Middle frontal gyrus (tissue), 1 donor: Measurements from ENCODE around the gene ANKRD33B.

Experiments
- DNase-seq: peaks from one replicate; pipeline ENCODE4 v3.0.0-alpha.2; 2015; ENCODE audit warnings: low spot score; ENCODE audit errors: extremely low spot score

Gene ANKRD33B

DNA sequence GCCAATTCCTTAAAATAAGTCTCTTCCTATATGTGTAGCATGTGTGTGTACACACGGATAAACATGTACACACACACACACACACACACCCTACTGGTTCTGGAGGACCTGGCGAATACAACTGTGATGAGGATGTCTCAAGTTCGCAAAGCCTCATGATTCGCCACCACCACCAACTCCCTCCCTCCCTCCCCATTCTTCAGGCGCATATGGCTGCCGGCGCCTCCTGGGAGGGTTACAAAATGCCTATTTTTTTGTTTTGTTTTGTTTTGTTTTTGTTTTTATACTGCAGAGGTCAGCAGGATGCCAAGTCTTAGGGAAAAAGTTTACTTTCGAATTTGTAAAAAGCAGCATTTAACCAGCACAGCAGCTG is 109.1 kb downstream of the ANKRD33B start:
- DNase-seq, result no peak

DNA sequence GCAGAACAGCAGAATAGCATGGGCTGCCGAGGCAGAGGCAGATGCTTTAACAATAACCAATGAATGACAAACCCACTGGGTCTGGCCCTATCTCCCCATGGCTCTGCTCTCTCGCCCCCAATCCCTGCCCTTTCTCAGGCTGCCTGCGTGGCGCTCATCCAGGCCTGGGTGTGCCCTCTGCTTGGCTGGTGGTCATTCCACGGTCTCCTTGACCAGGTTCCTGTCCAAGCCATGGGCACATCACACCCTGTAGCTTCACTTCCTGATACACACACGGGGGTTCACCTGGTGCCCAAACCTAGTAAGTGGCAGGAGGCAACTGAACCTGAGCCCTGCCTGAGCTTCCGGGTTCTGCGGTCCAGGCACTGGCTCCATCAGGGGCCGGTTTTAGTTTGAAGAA is 109.5 kb downstream of the ANKRD33B start:
- DNase-seq, result no peak

DNA sequence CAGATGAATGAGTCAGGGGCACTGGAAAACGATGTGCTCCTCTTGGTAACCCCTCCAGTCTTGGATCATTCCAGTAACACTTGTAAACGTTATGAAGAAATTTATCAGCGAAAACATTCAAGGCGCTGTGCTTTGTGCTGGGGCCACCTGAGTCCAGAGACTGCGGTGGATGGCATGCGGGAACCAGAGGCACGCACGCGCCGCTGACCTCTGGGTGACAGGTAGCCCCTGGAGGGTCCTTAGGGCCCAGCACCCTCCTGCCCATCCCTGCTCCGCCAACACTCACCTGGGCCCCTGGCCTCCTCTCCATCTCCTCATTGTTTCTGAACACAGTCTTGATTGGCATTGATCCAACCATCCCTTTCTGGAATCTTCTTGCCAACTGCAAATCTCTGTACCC is 110.2 kb downstream of the ANKRD33B start:
- DNase-seq, result no peak

DNA sequence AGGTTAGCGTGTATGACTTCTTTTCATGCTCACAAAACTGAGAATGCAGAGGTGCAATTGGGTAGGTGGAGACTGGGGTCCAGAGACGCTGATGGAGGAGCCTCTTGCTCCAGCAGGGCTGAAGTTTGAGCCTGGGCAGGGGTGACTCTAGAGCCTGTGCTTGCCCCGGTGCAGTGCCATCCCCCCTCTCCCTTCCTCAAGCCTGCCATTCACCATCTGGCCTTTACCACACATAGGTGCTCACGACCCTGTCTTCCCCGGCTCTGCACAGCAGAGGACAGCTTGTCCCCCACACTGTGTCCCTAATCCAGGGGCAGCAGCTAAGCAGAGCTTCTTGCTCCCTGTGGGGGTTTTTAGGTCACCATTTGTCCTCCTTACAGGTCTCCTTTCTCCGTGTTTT is 110.7 kb downstream of the ANKRD33B start:
- no peak for DNase-seq

DNA sequence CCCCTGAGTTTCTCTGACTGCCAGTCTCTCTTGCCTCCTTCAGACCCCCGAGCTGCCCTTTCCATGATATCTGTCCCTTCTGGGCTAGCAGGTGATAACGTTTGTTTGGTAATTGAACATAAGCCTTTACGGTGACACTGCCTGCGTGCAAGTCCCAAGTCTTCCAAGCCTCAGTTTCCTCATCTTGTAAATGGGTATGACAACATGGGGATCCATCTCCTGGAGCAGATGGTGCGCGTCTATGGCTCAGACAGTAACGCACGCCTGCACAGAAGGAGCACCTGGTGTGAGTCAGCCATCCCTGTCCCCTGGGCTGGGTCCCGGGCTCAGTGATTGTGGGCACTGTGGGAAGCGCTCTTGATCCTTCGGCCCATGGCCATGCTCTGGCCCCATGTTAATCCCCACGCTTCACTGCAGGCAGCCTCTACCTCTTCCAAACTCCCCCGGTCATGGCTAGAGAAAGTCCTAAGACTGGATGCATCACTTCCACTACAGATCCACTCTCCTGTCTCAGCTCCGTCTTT is 111.4 kb downstream of the ANKRD33B start:
- no peak for DNase-seq

DNA sequence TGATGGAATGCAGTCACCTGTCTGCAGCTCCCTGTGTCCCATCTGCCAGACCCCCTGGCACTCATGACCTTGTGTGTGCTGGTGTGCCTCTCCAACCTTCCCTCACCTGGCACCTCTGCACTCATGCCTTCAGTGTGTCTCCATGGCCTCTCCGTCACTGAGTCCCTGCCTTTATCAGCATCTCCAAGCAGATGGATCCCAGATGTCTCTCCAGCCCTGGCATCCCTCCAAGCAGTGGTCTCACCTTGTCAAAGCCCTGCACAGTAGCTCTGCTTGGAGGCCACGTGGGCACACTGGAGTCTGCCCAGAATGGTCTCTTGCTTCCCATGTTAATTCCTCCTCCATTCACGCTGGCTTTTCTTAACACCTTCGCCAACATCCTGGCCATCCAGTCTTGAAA is 112.4 kb downstream of the ANKRD33B start:
- DNase-seq, result no peak

DNA sequence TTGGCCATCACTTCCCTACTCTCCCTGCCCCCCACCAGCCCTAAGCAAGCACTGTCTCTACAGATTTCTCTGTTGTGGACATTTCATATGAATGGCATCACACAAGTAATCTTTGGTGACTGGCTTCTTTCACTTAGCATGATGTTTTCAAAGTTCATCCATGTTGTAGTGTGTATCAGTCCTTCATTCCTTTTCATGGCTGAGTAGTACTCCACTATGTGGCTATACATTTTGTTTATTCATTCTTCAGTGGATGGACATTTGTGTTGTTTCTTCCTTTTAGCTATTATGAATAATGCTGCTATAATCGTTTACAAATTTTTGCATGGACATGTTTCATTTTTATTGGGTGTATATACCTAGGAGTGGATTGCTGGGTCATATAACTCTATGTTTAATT is 113.1 kb downstream of the ANKRD33B start:
- DNase-seq, result no peak

DNA sequence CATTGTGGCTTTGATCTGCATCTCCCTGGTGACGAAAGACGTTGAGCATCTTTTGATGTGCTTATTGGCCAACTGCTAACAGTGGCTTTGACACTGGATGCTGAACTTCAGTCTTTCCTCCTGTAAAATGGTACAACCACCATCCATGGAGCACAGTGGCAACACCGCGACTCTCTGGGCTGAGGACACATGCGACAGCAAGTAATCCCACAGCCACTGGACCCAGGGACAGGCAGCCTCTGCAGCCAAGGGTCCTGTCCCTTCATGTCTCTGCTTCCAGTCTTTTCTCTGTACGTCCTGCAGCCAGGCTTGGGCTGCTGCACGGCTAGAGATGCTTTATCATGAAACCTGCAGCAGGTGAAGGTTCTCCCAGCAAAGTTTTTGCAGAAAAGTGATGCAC is 113.7 kb downstream of the ANKRD33B start:
- DNase-seq, result no peak

DNA sequence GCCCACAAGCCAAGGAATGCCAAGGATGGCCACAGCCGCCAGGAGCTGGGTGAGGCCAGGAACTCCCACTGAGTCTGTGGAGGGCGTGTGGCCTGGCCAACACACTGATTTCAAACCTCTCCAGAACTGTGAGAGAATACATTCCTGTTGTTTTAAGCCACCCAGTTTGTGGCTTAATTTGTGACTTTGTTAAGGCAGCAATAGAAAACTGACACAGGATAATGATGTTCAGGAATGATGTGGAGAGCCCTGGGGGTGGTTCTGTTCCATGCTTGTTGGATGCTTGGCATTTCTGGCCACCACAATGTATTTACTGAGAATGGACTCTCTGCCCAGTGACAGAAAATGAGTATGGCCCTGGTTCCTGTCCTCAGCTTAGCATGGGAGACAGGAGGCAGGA is 114.4 kb downstream of the ANKRD33B start:
- no peak for DNase-seq

DNA sequence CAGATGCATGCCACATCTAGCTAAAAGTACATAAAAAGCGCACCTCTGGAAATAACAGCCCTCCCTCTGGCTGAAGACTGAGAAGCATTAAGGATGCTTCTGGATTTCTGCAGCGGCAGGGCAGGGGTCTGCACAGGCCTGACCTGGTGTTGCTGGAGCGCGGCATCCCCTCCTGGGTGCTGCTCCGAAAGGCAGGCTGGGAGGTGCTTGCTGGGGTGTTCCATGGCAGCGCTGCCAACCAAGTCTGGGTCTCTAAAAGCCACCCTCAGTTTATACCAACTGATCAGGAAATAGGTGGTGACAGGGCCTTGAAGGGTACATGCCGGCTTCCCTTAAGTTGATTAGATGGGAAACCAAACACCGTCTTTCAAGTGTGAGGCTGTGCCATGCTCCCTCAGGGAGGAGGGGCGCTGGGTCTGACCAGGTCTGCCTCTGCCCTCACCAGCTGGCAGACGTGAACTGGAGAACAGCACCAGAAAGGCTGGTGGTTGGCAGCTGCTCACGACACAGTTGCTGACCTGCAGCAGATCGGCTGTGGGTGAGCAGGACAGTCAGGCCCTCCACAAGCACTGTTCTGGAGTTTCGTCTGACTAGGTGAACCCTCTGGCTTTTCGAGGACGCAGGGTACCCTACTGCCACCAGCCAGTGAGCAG is 115.6 kb downstream of the ANKRD33B start:
- no peak for DNase-seq

DNA sequence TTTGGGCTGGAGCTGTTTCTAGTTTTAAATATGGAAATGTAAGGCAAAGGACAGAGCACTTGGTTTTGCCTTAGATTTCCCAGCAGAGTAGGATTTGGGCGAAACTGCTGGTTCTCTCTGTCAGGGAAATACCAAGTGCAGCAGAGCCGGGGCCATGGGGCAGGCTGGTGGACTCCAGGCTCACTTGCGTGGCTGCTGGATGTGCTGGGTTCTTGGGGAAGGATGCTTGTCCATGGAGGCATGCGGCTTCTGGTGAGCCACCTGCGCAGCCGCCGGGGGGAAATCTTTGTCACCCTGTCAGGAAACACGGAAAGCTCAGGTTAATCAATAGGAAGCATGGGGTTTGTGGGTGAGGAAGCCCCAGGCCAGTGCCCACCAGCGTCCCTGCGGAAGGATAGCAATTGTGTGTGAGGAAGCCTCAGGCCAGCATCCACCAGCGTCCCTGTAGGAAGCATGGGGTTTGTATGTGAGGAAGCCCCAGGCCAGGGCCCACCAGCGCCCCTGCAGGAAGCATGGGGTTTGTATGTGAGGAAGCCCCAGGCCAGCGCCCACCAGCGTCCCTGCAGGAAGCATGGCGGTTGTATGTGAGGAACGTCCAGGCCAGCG is 117.1 kb downstream of the ANKRD33B start:
- no peak for DNase-seq

DNA sequence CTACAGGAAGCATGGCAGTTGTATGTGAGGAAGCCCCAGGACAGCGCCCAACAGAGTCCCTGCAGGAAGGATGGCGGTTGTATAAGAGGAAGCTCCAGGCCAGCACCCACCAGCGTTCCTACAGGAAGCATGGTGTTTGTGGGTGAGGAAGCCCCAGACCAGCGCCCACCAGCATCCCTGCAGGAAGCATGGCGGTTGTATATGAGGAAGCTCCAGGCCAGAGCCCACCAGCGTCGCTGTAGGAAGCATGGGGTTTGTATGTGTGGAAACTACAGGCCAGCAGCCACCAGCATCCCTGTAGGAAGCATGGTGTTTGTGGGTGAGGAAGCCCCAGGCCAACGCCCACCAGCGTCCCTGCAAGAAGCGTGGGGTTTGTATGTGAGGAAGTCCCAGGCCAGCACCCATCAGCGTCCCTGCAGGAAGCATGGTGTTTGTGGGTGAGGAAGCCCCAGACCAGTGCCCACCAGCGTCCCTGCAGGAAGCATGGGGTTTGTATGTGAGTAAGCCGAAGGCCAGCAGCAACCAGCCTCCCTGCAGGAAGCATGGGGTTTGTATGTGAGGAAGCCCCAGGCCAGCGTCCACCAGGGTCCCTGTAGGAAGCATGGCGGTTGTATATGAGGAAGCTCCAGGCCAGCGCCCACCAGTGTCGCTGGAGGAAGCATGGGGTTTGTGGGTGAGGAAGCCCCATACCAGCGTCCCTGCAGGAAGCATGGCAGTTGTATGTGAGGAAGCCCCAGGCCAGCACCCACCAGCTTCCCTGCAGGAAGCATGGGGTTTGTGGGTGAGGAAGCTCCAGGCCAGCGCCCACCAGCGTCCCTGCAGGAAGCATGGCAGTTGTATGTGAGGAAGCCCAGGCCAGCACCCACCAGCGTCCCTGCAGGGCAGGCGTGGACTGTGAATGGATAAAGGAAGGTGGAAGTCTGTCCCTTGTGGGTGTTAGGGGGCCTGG is 118.1 kb downstream of the ANKRD33B start:
- DNase-seq, result no peak

DNA sequence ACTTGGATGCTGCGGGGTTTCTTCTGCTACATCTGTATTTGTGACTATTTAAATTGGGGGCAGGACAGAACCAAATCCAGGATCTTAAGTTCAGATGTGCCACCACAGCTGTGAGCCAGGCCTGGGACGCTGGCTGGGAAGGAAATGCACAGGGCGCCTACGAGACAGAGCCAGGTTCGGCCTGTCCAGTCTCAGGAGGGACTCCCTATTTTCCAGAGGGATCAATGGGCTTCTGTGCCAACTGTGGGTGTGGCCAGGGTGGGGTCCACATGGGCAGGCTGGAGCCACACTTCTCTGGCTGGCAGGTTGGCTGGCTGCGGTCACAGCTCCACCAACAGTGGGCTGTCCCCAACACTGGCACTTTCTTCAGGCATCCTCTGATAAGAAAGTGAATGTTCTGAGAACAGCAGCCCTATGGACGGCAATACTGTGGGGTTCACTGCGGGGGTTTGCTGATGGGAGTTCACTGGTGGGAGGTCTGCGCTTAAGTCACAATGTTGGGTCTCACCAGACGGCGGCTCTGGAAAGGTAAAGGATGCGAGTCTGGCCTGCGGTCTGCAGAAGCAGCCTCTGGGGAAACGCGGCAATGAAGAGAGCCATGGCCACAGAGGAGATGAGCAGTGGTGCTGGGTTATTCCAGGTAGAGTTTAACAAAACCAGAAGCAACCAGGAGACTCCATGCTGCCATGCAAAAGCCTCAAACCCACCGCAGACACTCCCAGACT is 119.1 kb downstream of the ANKRD33B start:
- no peak for DNase-seq

DNA sequence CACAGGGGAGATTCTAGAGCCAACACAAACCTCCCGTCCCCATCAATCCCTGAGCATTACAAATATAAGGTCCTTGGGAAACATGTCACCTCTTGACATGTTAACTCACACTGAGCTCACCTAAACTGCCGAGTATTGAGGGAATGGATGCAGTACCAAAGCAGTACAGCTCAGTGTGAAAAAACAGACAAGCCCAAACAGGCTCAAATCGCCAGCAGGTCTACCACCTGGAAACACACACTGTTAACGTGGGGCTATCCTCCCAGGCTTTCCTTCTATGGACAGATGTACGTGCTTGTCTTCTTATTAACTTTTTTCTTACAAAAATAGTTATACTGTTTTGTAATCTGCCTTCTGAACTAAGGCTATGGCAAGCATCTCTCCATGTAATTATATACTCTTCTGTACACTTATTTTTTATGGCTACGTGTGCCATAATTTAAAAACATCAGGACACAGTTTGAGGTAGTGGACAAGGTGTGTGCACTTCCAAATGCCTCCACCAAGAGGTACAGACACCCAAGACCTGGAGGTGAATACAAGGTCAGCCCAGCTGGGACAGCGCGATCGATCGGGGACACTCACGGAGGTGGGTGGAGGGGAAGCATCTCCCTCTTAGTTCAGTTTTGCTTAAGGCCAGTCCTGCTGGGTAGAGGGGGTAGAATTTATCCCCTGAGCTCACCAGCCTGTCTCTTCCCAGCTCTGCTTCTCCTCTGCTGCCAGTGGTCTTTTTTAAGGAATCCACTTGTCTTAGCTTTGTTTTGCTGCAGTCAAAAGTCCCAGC is 120.6 kb downstream of the ANKRD33B start:
- DNase-seq, result no peak

DNA sequence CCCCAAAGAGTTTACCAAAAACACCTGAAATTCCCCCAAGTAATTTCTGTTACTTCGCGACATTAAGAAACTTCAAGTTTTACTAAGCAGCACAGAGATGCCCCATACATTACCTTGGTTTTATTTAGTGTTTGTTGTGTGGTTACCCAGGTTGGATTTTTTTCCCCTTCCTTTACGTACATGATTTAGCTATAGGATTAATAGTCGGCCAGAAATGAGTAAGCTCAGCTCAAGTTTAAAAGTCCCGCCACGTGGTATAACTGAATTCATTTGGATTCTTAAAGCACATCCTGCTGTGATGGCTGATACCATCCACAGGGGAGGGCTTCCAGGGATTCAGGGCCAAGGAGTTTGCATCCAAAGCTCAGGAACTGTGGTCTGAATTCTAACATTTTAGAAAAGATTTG is 121.2 kb downstream of the ANKRD33B start:
- DNase-seq, result no peak

DNA sequence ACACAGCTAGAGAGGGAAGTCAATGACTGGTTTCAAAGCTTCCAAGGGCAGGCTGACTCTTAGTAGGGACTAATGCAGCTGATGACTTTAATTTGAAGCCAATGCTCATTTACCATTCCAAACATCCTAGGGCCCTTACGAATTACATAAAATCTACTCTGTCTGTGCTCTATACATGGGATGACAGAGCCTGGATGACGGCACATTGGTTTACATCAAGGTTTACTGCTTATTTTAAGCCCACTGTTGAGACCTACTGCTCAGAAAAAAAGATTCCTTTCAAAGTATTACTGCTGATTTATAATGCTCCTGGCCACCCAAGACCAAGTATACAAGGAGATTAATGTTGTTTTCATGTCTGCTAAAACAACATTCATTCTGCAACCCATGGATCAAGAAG is 123.0 kb downstream of the ANKRD33B start:
- DNase-seq, result no peak

DNA sequence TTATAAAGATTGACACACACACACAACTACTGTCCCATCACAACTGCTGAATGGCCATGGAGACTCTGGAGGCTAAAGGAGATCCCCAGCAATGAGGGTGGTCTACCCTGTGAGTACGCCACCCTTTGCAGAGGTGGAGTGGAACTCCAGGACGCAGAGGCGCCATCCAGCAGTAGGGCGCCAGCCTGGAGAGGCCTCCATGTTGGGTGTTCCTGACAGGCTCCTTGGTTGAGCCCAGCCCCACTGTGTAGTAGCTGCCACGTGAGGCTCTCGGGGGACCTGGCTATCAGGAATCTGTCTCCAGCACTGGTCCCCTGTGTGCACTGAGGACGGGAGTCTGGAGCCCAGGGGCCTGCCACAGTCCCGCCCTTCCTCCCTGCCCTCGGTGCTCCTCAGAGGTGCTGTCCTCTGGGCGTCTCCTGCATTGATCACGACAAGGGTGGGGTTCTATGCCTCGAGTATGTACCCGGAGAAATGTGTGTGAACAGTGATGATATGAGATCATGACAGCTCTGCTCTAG is 124.8 kb downstream of the ANKRD33B start:
- no peak for DNase-seq

DNA sequence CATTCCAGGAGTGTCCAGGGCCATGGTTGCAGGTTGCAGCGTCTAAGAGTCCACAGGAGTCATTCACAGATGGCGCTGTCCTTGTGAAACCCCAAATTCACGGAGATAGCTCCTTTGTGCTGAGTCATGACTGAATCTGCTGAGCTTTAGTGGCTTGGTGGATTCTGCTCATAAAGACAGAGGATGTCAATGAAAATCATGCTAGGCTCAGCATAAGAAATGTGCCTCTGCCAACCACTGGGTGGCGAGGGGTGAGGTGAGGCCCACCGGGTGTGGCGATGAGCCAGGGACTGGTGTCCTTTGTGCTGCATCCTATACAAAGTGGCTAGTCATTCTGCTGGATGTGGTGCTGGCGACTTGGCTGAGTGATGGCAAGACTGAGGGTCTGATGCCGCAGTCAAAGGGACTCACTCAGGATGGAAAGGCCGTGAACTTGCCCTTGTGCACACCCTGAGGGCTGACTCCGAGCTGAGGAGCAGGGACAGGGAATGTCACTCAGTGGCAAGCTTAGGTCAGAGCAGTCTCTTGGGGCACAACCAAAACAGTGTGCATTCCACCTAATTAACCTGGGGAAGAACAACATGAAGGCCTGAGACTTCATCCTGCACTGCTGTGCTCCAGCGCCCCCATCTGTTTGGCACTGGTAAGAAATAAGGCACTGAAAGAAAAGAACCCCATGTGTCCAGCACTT is 125.7 kb downstream of the ANKRD33B start:
- no peak for DNase-seq

DNA sequence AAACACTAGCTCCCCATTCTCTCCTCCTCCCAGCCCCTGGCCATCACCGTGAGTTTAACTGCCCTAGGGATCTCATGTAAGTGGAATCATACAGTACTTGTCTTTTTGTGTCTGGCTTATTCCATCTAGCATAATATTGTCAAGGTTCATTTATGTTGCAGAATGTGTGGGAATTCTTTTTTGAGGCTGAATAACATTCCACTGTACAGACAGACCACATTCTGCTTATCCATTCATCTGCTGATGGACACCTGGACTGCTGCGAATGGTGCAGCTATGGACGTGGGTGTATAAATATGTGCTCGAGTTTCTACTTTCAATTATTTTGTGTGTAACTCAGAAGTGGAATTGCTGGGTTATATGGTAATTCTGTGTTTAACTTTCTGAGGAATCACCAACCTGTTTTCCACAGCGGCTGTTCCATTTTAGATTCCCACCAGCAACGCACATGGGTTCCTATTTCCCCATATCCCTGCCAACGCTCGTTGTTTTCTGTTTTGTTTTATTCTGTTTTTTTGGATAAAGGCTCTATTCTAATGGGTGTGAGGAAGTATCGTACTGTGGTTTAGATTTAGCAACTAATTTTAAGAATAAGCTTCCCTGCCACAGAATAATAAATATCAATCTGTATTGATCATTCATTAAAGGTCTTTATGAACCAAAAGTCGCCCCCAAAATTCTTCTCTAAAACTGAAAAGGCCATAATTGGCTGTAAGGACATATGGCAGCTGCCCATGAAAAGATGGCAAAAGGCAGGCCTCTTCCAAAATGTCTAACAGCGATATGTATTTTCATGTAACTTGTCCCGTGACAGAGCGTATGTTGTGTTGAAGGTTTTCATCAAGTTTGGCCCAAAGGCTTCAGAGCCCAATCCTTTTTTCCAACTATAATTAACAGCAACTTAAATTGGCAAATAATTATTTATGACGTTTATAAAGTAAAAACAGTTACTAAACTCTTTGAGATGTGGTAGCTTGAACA is 126.9 kb downstream of the ANKRD33B start:
- DNase-seq, result no peak
